Measurements from ENCODE around the gene PCGF3.

- no peak for TF ChIP-seq CTCF (conservative IDR thresholded peaks at IDR 0.05; ENCODE audit: low read length)
- TF ChIP-seq EZH2phosphoT487 (IDR thresholded peaks at IDR 0.05; ENCODE audit: borderline replicate concordance): no peak
These were observed 708 bp upstream of the PCGF3 start for GRCh38 chr4:704971-705277.

Measured in Loucy (cell line).